Cardiac septum (tissue), 1 donor: ENCODE data around the gene CLTB. TPM values are rescaled to one million over a fixed set of nuclear protein-coding genes. Genes with fewer than 3 reads are reported as not detected.
"Not testable (repeated sequence)": the region's sequence is repeated elsewhere in the genome, so short reads cannot be mapped to it uniquely, and the experiment has no call there.

Experiments used
- DNase-seq: peaks from one replicate; pipeline ENCODE4 v3.0.0-alpha.2; 2020; ENCODE audit warnings: low spot score
- intact Hi-C: fragments of 100-400 bp; cut with DNase I; formaldehyde crosslinking; loops from one replicate; pipeline ENCODE4 v1.14.0; 2022
- long read RNA-seq: library from polyadenylated mRNA; unstranded; transcript quantifications from one replicate; pipeline ENCODE4 v2.0.0, GENCODE V29; 2021
- total RNA-seq: library from RNA; stranded (reverse); fragmentation: NEBNext Ultra II Directional; extraction: Animal tissue kit (Norgen Biotek cat#: 25700); gene quantifications from one replicate; pipeline ENCODE4 v1.2.1, GENCODE V29; 2021
- donor health status: DM: no; HTN: no; CAD: no.

CLTB gene, protein sequence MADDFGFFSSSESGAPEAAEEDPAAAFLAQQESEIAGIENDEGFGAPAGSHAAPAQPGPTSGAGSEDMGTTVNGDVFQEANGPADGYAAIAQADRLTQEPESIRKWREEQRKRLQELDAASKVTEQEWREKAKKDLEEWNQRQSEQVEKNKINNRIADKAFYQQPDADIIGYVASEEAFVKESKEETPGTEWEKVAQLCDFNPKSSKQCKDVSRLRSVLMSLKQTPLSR
- total RNA-seq, result 252 TPM
- long read RNA-seq, transcript CLTB-202 (5 exons, 1,161 nt), result major isoform, 344 of 380 reads
- long read RNA-seq, partial matches to known transcripts, result 24 of 380 reads
- long read RNA-seq, other reads (novel, unspliced or antisense), result 8 of 380 reads

DNA sequence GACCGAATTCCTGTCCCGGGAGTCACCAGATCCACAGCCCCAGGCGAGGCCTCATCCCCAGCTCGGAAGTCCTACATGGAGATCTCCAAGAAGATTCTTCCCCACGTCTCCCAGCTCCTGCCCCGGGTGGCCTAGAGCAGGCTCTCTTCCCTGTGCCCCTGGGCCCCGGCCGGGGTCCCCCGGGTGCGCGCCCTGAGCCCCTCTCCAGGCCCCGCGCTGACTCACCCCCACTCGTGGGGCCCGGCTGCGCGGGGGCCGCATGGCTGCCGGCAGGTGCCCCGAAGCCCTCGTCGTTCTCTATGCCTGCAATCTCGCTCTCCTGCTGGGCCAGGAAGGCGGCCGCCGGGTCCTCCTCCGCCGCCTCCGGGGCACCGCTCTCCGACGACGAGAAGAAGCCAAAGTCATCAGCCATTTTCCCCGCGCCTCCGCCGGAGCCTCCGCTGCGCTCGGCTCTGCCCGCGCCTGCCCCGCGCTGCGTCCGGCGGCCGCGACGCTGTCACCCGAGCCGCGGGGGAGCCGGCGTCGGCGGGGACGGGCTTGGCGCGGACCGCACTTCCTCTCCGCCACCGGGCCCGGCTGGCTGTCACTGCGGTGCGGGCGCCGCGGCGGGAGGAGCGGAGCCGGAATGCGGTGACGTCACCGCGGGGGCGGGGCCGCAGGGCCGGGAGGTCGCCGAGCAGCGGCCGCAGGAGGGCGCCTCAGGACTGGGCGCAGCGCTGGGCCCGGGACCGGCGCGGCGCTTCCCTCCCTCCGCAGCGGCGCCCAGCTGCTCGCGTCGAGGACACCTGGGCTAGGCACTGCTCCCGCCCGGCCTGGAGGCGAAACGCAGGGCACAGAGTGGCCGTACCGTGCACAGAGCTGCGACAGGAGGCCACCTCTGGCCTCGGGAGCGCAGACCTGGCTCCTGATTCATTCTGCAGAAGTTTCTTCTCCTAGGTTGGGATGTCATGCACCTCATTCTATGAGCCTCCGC lies at the start of gene CLTB:
Gene CLTB (minus strand): TSS at position 588 of the 973 bp plus-strand sequence. CDS start 176 bp downstream, at position 412.
- intact Hi-C loops, result loop anchor here (1.0 to 5.0 kb wide), 3 partner anchors 32 to 231 kb away; partner anchors contain the start of genes FAF2, RNF44 and TSPAN17

DNA sequence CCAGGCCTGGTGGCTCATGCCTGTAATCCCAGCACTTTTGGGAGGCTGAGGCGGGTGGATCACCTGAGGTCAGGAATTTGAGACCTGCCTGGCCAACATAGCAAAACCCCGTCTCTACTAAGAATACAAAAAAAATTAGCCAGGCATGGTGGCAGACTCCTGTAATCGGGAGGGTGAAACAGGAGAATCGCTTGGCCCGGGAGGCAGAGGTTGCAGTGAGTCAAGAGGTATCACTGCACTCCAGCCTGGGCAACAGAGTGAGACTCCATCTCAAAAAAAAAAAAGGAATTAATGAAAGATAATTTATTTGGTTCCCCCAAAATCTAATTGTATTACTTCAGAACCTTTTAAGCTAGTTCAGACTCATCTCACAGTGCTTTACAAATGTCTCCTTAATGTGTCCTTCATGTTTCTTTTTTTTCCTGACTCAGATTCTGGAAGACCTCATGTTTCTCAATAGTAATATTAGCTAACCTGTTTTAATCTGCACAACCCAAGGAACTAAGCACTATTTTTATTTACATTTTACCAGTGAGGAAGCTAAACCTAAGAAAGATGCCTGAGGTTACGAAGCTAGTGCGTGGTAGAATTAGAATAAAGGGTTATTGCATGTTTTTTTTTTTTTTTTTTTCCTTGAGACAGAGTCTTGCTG lies 46.9 kb upstream of the CLTB start:
- no peak for DNase-seq
- intact Hi-C loops, result no loop called here

More for the DNA sequence above, at the start of gene CLTB:
- peak; percentile 97 for DNase-seq

DNA sequence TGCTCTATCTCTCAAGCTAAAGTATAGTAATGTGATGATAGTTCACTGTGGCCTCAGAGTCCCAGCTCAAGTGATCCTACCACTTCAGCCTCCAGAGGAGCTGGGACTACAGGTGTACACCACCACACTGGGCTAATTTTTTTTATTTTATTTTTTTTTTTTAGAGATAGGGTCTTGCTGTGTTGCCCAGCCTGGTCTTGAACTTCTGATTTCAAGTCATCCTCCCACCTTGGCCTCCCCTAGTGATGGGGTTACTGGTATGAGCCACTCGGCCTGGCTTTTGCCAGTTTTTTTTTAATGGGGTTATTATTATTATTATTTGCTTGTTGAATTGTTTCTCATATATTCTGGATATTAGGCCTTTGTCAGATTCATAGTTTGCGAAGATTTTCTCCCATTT lies 45.0 kb upstream of the CLTB start:
- intact Hi-C loops, result no loop called here

DNA sequence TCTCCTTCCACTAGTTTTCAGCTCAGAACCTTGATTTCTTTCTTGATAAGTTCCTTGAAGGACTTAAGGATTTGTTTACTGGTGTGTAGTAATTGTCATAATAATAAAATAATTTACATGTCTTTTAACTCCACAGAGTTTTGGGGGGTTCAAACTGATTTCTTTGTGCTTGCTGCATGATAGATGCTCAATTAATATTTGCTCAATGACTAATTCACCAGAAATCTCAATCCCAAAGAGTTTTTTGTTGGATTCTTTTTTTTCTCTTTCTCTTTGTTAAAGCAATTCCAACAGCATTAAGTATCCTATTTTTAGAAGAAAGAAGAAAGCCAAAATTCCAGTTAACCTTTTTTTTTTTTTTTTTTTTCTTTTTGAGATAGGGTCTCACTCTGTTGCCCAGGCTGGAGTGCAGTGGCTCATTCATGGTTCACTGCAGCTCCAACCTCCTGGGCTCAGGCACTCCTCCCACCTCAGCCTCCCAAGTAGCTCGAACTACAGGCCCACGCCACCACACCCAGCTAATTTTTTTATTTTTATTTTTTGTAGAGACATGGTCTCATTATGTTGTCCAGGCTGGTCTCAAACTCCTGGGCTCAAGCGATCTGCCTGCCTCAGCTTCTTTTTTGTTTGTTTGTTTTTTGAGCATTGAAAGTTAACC lies 42.7 kb upstream of the CLTB start:
- DNase-seq, result no peak
- intact Hi-C loops, result no loop called here

More for the DNA sequence above, 45.0 kb upstream of the CLTB start:
- DNase-seq, result no peak

DNA sequence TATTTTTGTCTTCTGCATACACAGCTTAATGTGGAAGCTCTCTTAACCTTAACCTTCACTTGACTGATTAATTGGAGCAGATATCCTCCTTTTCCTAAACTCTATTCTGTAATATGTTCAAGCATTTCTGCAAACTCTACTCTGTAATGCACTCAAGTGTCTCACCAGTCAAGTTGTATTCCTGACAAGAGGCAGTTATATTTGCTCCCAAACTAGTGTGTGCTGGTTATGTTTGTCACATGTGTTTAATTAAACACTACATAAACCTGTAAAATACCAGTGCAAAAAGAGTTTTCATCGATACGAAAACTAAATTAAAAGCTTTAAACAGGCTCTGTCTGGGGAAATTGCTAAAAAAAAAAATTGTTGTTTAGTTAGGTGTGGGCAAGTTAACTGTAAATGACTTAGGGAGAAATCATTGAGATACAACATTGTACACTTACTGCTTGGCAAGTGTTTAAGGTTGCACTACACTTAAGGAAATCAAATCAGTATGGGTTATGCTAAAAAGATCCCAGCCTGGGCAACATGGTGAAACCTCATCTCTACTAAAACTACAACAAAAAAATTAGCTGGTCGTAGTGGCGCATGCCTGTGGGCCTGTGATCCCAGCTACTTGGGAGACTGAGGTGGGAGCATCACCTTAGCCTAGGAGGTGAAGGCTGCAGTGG lies 38.5 kb upstream of the CLTB start:
- DNase-seq, result no peak
- intact Hi-C loops, result no loop called here

DNA sequence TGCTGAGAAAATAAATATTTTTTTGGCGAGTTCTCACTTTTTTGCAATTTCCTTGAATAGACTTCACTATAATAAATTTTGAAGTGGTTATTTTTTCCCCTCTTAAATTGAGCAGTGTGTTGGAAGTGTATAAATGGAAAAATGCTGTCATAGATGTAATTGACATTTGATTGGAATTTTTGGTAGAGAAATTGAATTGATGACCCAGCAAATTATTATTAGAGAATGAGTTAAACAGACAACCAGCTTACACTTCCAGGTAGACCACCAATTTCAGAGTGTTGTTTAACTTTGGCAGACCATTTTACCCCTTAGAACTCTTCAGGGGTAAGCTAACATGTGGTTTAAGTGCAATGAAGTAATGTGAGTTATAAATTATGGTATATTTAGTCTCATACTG lies 33.7 kb upstream of the CLTB start:
- no peak for DNase-seq
- intact Hi-C loops, result no loop called here

DNA sequence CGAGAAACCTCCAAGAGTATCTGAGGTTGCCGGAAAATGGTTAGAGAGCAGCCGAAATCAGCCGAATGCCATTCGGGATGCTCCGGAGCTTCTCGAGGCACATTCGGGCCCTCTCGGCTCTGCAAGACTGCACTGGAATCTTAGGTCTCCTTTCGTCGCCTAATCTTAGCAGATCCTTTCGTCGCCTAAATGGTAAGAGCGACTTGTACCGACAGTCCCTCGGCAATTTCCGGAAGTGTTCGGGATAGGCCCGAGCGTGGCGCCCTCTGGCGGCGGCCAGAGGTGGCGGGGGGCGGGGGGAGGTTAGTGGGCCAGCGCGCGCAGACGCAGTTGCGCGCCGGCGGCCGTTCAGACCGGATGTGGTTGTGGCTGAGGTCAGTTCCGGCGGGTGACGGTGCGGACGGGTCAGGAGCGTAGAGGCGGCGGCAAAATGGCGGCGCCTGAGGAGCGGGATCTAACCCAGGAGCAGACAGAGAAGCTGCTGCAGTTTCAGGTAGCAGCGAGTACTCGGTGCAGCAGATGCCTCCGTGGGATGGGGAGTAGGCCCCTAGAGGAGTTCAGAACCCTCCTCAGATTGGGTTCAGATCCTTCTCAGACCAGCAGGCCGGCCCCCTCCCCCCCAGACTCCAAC lies 31.8 kb upstream of the CLTB start, which contains the start of gene FAF2:
Gene FAF2 (plus strand): TSS at position 408 of the 631 bp plus-strand sequence. CDS start 23 bp downstream, at position 431.
- intact Hi-C loops, result loop anchor here (1.0 to 2.0 kb wide), 2 partner anchors 32 to 95 kb away; partner anchors contain the start of gene CLTB

DNA sequence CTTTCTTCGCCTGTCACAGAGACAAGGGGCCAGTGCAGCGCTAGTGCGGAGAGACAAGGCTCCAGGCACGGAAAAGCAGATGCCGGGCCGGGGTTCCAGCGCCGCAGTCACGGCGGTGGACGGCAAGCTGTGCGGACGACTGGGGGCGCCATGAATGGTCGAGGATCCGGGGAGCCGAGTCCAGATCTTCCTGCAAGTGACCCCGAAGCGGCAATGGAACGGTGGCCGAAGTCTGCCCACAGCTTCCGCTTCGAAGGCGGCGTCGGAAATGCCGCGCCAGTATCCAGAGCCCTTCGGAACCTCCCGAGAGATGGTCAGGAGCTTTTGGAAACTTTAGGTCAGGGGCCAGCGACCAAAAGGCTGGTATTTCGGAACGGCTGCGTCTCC lies 31.2 kb upstream of the CLTB start:
- DNase-seq, result peak; percentile 87
- intact Hi-C loops, result no loop called here

More for the DNA sequence above, 31.8 kb upstream of the CLTB start, which contains the start of gene FAF2:
- peak; percentile 99 for DNase-seq

DNA sequence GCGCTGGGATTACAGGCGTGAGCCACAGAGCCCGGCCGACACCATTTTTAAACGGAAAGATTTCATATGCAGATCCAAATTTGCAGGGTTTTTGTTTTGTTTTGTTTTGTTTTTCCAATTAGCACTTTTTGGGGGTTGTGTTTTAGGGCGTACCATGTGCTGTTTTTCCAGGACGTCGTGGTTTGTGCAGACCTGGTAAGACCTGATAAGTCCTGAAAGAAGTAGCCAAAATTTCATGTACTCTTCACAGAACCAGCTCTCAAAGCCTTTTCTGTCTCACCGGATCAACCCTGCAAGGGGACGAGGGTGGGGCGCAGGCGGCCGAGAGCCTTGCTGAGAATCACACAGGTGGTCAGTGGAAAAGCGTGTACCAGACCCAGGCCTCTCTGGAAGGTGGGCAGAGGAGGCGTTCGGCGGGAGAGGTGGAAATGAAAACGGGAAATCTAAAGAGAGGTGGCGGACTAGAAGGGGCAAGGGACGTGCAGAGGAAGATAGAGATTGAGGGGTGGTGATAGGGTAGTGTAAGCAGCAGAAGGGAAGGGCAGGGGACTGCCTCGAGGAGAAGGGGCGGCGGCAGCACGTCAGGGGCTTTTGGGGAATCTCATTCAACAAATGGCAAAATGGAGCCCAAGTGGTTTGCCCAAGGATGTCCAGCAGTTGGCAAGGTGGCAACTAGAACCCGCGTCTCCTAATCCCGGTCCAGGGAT lies 30.7 kb upstream of the CLTB start:
- intact Hi-C loops, result no loop called here
- DNase-seq, result no peak

DNA sequence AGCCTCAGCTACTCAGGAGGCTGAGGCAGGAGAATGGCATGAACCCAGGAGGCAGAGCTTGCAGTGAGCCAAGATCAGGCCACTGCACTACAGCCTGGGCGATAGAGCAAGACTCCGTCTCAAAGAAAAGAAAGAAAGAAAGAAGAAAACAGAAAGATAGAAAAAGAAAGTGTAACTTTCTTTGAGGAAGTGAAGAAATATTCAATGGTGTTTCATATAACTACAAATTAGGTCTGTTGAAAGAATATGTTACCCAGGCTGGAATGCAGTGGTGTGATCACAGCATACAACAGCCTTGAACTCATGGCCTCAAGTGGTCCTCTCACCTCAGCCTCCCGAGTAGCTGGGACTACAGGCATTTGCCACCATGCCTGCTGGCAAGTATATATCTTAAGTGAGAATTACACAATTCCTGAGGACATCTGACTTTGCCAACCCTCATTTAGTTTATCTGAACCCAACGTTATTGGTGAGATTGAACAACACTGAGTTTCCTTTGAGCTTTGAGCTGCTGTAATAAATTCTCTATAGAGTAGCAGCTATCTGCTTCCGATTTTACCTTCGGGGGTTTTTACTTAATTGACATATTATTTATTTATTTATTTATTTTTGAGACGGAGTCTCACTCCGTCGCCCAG lies 29.8 kb upstream of the CLTB start:
- DNase-seq, result no peak
- intact Hi-C loops, result no loop called here

DNA sequence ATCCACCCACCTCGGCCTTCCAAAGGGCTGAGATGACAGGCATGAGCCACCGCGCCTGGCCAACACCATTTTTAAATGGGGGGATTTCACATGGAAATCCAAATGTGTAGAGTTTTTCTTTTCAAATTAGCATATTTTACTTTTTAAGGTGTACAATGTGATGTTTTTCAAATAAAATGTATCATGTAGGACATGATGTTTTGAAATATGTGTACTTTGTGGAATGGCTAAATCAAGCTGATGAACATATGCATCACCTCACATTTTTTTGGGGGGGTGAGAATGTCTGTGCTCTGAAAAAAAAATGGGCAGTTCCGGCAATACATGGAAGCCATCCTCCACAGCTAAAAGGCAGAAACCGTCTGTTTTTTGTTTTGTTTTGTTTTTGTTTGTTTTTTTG lies 28.4 kb upstream of the CLTB start:
- intact Hi-C loops, result no loop called here
- no peak for DNase-seq

DNA sequence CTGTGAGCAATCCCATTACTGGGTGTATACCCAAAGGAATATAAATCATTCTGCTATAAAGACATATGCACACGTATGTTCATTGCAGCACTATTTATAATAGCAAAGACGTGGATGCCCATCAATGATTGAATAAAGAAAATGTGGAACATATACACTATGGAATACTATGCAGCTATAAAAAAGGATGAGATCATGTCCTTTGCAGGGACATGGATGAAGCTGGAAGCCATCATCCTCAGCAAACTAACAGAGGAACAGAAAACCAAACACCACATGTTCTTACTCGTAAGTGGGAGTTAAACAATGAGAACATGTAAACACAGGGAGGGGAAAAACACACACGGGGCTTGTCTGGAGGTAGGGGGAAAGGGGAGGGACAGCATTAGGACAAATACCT lies 26.6 kb upstream of the CLTB start:
- intact Hi-C loops, DNase-seq: not testable (repeated sequence)

DNA sequence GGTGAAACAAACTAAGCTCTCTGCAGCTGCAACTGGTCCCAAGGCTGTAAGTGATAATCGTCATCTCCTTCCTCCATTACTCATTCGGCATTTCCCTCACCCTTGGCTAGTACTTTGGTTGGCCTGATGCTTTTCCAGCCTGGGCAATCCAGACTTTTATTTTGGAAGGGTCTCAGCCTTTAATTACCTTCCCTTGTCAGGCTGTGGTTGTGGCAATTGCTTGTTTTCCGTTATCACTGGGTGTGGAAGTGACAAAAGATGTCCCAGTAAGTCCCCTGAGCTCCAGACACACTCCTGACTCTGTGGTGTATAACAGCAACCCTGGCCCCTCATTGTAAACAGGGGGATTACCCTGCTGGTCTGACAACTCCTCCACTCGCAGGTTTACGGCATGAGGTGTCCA lies 25.6 kb upstream of the CLTB start:
- intact Hi-C loops, result no loop called here
- DNase-seq, result no peak

DNA sequence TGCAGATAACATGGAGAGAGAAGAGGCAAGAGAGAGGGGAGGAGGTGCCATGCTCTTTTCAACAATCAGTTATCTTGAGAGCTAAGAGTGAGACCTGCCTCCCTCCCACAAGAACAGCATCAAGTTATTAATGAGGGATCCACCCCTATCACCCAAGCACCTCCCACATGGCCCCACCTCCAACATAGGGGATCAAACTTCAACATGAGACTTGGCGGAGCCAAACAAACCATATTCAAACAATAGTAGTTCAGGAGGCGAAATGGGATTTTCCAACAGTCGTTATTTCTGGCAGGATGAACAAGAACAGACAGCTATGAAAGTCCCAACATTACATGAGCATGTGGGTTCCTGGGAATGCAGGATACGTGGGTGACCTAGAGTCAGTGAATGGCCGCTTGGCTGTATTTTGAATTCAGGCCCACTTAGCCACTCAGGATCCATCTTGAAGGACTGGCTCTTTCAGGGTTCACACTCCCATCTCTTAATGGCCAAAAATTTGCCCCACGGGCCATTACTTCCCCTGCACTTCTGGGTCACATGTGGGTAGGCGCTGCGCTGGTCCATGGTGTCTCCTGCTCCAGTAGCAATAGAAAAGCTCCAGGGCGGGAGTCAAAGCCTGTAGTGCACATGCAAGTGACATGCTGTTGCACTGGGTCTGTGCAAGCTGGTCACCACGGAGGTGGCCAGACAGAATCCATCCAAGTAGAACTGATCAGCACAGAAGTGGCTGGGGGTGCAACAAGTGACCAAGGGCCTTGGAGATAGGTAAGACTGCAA lies 24.8 kb upstream of the CLTB start:
- intact Hi-C loops, result no loop called here
- no peak for DNase-seq

DNA sequence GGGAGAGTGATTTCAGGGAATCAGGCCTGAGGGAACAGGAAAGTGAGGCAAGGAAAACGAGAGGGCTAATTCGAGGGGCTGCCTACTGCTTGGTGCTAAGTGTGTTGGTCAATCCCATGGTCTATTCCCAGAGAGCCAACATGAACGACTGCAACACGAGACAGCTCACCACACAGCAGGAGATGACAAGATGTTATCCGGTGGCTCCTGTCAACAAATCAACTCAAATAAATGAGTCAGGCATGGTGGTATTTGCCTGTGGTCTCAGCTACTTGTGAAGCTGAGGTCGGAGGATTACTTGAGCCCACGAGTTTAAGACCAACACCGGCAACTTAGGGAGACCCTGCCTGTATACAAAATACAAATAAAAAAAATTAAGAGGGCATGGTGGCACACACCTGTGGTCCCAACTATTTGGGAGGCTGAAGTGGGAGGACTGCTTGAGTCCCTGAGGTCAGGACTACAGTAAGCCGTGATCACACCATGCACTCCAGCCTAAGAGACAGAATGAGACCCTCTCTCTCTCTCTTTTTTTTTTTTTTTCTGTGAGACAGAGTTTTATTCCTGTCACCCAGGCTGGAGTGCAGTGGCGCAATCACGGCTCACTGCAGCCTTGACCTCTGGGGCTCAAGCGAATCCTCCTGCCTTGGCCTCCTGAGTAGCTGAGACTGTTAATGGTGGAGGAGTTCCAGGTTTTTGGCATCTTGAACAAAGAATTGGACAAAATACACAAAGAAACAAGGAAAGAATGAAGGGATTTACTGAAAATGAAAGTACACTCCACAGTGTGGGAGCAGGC lies 22.8 kb upstream of the CLTB start:
- DNase-seq, result no peak

DNA sequence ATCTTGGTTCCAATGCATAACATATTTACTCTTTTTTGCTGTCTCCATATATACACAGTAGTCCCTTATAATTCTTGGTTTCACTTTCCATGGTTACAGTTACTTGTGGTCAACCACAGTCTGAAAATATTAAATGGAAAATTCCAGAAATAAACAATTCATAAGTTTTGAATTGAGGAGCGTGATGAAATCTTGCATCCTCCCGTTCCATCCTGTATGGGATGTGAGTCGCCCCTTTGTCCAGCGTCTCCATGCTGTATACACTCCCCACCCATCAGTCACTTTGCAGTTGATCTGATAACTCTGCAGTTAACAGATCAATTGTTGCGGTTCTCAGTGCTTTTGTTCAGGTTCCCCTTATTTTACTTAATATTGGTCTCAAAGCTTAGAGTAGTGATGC lies 20.3 kb upstream of the CLTB start:
- DNase-seq, result no peak
- intact Hi-C loops, result no loop called here

More for the DNA sequence above, 22.8 kb upstream of the CLTB start:
- intact Hi-C loops, result no loop called here
